Ramos (cell line): ENCODE results near the gene HOXC10.

Experiments
- in situ Hi-C: fragments of 300-500 bp; cut with MboI; formaldehyde crosslinking; loops from one replicate; pipeline ENCODE4 v1.14.3; 2022; ENCODE audit warnings: low sequenced_read_pairs; ENCODE audit not compliant: unreplicated experiment

The HOXC10 gene

GRCh38 chr12:53963434-53964314, 21.3 kb upstream of the HOXC10 start:
- in situ Hi-C loops, result no loop called here

- in situ Hi-C loops, result no loop called here
Measured at GRCh38 chr12:53964315-53964713, 20.6 kb upstream of the HOXC10 start.

DNA sequence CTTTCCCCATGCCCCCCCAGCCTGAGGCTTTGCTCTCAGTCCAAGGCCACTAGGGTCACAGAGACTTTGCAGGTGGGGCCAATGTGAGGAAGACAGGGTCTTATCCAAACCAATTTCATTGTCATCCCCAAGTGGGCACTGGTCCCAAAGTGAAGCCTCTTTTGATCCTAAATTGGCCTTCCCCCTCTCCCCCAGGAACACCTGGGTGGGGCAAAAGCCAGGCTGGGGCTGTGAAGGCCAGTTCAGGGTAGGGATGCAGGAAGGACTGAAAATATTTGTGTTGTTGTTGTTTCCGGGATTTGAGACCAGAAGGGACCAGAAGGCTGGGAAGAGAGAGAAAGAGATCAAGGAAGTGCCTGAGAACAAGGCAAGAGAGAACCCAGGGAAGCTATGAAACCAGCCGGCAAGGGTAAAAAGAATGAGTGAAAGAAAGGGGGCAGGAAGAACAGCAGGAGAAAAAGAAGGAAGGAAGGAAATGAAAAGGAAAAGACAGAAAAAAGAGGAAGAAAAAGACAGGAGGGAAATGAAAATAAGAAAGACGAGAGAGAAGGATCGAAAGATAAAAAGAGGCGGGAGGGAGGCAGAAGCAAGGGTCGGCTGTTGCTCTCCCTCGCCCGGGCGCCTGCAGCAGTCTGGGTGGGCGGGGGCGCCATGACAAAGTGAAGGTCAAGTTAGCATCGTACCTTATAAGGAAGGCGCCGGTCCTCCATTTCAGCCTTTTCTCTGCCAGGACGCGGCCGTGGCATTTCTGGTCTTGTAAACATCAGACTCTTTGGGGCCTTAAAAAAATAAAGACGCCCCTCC, 19.5 kb upstream of the HOXC10 start:
- in situ Hi-C loops, result no loop called here

GRCh38 chr12:53966085-53966384, 18.9 kb upstream of the HOXC10 start:
- in situ Hi-C loops, result no loop called here

DNA sequence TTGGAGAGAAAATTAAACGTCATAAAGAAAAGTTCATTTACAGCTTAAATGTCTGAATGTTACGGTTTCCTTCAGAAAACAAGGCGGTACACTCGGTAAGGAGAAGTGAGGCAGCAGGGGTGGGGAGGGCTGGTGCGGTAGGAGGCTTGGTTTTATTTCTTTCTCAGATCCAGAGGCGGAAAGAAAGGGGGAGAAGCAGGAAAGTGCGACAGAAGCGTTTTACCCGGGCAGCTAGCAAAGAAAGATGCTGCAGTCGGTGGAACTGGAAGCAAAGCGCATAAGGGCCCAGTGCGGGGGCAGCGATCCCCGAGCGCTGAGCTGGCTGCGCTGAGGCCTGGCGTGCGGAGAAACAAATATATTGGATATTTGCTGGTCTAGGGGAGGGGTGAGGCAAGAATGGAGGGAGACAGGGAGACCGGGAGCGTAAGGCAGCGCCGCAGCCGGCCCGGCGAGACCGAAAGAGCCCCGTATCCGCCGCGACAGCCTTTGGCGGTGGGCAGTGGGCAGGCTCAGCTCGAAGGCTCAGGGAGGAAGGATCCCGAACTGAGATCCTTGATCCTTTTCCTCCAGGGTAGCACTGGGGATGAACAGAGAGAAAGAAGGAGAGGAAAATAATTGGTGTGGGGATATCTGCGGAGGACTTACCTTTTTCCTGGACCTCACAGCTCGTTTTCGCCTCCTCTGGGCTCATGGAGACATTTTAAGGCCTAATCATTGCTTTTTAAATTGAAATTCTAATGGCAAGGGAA, 18.4 kb upstream of the HOXC10 start:
- in situ Hi-C loops, result no loop called here

- in situ Hi-C loops, result no loop called here
Measured at GRCh38 chr12:53967421-53967925, 17.5 kb upstream of the HOXC10 start.

- in situ Hi-C loops, result no loop called here
Measured at GRCh38 chr12:53968214-53969127, 16.5 kb upstream of the HOXC10 start.

DNA sequence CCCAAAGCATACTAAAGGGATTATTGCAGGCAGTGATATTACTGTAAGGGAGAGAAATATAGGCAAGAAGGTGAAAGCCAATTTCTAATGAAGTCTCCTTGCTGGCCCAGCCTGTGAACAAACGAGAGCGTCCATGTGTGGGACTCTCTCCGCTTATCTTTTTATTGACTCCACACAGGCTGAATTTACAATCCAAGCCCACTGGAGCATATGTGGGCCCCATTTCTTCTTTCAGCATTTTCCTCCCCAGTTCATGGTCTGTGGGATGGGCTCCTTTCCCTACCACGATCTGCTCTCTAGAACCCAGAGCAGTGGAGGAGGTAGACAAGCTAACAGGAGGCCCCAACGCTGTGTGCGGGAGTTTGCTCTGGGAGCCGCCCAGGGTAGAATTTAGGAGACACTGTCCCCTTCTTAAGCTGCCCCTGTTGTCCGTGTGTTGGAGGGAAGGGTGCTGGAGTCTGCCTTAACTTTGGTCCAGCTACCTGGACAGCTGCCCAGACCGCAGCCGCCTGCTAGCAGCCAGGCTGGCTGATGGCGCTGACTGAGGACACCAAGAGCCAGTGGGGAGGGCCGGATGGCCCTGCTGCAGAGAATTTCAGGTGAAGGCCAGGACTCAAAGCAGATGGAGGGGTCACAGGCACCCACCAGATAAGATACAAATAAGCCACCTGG, 15.2 kb upstream of the HOXC10 start:
- in situ Hi-C loops, result no loop called here

DNA sequence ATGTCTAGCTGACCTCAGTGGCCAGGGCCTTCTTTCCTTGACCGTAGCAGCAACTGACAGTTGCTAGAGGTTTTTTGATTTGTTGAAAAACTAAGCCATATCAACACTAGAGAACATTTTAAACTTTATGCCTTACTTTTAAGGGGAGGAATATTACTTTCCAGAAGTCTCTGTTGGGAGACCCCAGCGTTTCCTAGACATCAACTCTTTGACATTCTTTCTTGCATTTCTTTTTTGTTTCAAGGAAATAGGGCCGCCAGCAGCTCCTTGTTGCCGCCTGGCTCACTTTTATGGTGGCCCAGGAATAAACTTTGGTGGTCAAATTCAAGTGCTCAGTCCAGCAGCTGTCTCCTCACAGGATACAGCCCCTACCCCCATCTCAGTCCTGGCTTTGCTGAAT, 14.5 kb upstream of the HOXC10 start:
- in situ Hi-C loops, result no loop called here

- in situ Hi-C loops, result no loop called here
Measured at GRCh38 chr12:53971129-53971528, 13.8 kb upstream of the HOXC10 start.

GRCh38 chr12:53971686-53972085, 13.3 kb upstream of the HOXC10 start:
- in situ Hi-C loops, result no loop called here

DNA sequence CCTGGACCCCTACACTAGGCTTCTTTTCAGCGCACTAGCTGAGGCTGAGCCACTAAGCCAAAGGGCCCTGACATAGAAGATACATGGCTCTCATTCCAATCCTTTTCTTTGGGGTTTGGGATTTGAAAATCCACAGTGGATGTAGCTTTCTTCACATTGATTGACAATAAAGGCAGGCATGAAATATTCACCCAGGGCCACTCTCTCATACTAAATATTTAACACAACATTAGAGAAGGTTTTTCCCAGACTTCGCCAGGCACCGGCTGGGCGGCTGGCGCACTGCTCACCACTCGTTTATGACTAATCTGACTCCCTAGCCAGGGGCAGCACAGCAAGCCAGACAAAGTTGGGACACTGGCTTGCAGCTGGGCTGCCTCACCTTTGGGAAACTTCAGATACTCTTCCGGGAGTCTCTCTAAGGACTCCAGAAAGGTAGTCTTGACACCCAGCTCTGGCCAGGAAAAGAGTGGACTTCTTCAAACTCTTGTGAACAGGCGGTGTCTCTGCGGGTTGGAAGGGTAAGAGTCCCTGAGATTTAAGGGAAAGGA, 12.7 kb upstream of the HOXC10 start:
- in situ Hi-C loops, result no loop called here

DNA sequence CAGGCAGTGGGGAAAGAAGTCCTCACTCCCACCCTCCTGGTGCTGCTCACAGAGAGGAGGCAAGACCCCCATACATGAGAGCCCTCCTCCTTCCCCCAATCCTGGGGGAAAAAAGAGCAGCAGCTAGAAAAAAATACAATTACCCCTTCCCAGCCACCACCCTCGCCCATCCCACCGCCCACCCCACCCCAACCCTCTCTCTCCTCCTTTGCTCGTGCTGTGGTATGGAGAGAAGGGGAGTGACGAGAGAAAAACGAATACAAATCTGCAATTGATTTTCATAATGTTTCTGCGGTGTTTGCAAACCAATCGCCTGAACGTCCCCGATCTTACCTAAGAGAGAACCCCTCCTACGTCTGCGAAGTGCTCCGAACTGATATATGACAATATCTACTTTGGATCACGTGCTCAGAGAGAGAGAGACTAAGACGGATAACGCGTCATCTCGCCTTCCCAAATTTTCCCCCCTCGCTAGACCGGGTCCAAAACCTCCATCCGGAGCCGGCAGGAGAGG, 12.2 kb upstream of the HOXC10 start, which contains the start of gene HOXC11:
TSS of gene HOXC11 (plus strand) at position 405 of the 514 bp plus-strand sequence. CDS start 116 bp downstream, outside the sequence.
- in situ Hi-C loops, result no loop called here

DNA sequence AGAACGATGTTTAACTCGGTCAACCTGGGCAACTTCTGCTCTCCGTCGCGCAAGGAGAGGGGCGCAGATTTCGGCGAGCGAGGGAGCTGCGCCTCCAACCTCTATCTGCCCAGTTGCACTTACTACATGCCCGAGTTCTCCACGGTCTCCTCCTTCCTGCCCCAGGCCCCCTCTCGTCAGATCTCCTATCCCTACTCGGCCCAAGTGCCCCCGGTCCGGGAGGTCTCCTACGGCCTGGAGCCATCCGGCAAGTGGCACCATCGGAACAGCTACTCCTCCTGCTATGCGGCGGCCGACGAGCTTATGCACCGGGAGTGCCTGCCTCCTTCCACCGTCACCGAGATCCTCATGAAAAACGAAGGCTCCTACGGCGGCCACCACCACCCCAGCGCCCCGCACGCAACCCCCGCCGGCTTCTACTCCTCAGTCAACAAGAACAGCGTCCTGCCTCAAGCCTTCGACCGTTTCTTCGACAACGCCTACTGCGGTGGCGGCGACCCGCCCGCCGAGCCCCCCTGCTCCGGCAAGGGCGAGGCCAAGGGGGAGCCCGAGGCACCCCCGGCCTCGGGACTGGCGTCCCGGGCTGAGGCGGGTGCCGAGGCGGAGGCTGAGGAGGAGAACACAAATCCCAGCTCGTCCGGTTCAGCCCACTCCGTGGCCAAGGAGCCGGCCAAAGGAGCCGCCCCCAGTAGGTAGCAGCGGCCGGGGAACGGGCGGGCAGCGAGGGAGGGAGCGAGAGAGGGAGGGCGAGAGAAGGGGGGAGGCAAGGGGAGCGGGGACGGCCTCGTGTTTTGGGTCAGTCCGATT, 11.5 kb upstream of the HOXC10 start:
- in situ Hi-C loops, result no loop called here

- in situ Hi-C loops, result loop anchor here (25.0 kb wide), 1 partner anchor 388 kb away; the partner anchor contains the start of gene GPR84
Measured at GRCh38 chr12:53974084-53975063, 10.6 kb upstream of the HOXC10 start, which contains the start of gene HOTAIR. Gene HOTAIR, minus strand, starts transcription at chr12:53974954.

DNA sequence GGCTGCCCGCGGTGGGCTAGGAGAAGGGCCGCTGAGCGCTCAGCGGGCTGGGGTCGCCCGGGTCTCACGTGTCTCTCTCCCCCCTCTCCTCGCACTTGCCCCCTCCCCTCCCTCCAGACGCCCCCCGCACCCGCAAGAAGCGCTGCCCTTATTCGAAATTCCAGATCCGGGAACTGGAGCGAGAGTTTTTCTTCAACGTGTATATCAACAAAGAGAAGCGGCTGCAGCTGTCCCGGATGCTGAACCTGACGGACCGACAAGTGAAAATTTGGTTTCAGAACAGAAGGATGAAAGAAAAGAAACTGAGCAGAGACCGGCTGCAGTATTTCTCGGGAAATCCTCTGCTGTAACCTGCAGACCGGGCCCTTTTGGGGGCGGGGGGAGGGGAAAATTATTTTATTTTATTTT, 9.9 kb upstream of the HOXC10 start:
- in situ Hi-C loops, result loop anchor here (25.0 kb wide), 1 partner anchor 387 kb away; the partner anchor contains the start of gene GPR84
